Measurements from ENCODE around the gene ARHGAP26. TPM values are rescaled to one million over a fixed set of nuclear protein-coding genes. Genes with fewer than 3 reads are reported as not detected.

ARHGAP26 gene
- total RNA-seq, 1 donor from 2014 or later, result 7.4 TPM

DNA sequence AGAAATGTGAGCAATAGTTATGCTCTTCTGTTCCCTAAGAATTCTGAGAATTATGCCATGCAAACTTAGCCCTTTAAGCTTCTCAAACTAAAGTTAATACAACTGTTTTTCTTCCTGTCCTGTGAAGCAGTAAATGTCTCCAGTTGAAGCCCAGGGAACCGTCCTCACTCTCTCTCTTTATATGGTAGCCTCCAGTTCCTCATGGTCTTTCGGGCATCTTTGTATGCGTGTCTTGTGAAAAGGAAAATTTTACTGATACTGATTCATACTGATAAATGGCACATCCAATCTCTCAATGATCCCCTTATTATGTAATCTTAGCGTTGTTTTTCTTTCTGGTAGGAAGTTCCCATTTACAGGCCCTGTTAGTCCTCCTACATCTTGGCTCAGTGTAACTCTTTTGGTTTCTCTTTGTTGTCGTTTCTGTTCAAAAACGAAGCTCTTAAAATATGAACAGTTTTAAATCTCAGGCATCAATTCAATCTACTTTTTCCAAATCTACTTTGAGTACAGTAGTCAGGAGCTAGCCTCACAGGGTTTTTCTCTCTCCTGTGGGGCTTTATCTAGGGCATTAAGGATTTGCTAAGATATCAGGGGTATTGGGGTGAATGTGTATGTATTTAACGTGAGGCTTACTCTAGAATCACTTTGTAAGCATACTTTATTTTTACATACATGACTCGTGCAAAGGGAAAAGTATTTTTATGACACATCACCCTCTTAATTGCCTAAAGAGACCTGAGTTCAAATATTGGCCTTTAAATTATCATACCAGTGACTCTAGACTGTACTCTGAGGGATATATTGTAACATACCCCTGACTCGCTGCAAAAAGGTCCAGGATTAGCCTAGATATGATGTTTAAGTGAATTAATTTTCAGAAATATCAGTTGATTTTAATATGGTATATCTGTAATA lies 375.3 kb downstream of the ARHGAP26 start:
- ATAC-seq (no peak), DNase-seq (ENCODE audit: low spot score) (no peak)

DNA sequence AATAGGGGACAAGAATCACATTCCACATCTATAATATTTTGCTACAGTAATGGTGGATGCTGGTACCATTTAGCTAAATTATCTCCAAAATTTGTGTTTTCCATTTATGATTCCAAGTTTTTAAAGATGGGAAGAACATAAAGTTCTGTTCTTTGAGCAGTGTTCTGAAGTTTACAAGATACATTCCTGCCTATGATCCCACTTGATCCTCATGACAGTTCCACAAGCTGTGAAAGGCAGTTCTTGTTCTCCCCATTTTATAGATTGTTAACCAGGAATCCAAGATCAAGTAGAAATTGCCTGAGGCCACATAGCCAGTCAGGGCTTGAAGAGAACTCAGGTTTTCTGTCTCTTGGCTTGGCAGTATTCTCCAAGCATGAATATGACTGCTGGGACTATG lies 376.0 kb downstream of the ARHGAP26 start:
- ATAC-seq (no peak), DNase-seq (ENCODE audit: low spot score) (no peak)

DNA sequence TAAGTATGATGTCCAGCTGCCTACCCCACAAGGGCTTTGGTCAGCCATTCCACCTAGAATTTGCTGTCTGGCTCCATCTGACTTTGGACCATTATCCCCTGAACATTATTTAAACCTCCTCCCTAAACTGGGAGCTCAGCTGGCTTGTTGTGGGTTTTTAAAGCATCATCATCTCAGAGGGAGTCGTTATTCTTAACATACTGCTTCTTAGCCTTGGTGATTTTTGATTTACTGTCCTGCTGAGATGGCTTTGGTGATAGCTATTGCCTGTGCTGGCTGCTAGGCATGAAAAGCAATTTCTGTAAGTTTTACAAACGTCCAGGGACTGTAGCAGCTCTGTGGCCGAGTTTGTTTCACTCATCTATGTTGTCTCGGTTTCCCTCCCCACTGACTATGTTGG lies 377.2 kb downstream of the ARHGAP26 start:
- no peak for ATAC-seq

DNA sequence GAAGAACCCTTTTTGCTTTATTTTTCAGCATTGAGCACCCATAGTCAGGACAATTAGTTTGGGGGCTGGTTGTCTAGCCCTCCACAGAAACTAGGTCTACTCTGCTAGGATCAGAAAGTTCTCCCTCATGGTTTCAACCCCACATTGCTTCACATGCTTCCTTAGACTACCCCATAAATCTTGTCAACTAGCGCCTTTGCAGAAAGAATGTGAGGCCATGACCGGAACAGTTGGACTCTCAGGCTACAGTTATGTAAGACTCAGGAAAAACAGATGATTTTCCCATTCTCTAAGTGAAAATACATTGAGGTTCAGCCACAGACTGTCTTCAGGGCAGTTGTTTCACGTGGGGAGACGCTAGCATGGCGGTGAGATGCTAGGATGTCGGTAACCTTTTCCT lies 377.7 kb downstream of the ARHGAP26 start:
- ATAC-seq, result no peak
- no peak for DNase-seq (ENCODE audit: low spot score)

More for the DNA sequence above, 377.2 kb downstream of the ARHGAP26 start:
- DNase-seq (ENCODE audit: low spot score), result no peak

DNA sequence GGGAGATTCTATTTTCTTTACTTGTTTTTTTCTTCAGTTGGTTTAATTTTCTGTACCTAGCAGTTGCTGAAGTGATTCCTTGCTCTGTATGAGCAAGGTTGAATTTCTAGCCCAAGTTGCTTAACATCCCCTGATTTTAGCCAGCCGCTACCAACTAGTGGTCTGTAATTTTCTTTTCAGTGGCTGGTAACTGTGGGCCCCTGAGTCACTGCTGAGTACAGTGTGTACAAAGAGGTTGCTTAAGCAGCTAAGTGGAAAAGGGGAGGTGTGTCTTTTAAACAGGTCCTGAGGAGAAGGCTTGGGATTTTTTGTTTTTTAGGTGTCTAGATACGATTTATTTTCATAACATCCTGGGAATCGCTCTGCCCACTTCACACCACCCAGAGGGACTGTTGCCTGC lies 378.6 kb downstream of the ARHGAP26 start:
- no peak for DNase-seq (ENCODE audit: low spot score)
- no peak for ATAC-seq

DNA sequence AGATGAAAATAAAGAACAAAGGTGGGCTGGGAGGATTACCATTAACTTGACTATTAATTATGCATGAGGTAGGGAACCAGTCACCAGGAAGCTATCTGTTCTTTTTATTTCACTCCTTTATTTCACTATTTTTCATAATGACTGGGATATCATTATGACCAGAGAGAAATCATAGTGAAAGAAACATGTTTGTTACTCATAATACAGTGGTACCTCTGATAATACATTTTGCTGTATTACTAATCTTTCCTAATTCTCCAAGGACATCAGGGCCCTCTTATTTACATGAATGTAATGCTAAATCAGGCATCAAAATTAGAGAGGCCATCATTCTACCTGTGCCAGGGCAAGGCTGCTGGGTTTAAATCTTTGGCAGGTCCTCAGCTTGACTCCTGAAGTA lies 379.6 kb downstream of the ARHGAP26 start:
- no peak for ATAC-seq

DNA sequence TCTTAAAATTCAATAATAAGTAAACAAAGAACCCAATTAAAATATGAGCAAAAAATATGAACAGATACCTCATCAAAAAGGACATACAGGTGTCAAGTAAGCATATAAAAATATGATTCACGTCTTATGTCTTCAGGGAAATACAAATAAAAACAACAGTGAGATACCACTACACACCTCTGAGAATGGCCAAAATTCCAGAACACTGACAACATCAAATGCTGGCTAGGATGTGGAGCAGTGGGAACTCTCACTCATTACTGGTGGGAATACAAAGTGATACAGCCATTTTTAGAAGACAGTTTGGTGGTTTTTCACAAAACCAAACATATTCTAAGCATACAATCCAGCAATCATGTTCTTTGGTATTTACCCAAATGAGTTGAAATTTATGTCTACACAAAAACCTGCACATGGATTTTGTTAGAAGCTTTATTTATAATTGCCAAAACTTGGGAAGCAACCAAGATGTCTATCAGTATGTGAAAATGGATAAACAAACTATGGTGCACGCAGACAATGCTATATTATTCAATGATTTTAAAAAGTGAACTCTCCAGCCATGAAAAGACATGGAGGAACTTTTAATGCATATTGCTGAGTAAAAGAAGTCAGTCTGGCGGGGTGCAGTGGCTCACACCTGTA lies 381.0 kb downstream of the ARHGAP26 start:
- ATAC-seq (no peak), DNase-seq (ENCODE audit: low spot score) (no peak)

More for the DNA sequence above, 379.6 kb downstream of the ARHGAP26 start:
- DNase-seq (ENCODE audit: low spot score), result no peak

DNA sequence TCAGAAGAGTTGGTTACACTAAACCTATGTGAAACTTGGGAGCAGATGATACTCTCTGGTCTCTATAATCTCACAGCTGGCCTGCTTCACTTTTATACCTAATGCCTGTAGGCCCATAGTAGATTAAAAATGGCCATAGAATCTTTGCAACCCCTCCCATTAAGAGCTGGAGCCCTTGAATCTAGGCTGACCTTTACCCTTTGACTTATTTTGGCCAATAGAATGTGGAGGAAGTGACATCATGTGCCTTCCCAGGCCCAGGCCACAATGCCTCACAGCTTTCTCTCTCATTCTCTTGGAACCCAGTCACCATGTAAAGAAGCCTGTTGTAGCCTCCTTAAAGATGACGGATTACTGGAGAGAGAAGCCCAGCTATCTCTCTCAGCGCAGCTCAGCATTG lies 382.3 kb downstream of the ARHGAP26 start:
- ATAC-seq, result no peak

DNA sequence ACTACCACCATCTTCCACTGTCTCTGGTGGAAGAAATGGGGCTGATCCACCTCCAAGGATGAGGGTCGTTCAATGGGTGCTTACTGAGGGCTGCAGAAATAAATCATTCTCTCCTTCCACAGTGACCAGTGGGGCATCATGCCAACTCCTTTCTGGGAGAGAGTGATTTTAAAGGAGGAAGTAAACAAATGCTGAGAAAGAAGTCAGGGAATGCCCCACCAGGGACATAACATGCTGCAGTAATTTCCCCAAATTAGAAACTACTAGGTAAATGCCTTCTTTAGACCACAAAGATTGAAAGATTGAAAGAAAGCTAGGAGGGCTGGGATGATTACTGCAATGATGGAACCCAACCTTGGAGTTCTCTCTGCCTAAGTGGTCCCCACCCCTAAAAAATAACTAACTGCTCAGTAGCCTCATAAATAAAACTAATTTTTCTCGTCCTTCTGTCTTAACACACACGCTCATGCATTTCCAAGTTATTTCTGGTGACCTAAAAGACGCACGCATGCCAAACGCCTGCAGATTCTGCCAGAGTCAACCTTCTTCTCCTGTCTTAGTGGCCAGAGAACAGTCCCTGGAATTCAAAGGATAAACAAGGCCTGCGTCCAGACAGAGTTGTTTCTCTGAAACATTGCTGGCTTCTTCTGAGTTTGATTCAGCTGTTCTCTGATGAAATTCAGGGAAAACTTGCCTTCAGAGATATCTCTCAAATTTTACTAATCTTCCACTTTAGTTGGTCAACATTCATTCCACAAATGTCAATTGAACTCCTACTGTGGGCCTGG lies 383.3 kb downstream of the ARHGAP26 start:
- ATAC-seq (no peak), DNase-seq (ENCODE audit: low spot score) (no peak)

More for the DNA sequence above, 382.3 kb downstream of the ARHGAP26 start:
- no peak for DNase-seq (ENCODE audit: low spot score)

DNA sequence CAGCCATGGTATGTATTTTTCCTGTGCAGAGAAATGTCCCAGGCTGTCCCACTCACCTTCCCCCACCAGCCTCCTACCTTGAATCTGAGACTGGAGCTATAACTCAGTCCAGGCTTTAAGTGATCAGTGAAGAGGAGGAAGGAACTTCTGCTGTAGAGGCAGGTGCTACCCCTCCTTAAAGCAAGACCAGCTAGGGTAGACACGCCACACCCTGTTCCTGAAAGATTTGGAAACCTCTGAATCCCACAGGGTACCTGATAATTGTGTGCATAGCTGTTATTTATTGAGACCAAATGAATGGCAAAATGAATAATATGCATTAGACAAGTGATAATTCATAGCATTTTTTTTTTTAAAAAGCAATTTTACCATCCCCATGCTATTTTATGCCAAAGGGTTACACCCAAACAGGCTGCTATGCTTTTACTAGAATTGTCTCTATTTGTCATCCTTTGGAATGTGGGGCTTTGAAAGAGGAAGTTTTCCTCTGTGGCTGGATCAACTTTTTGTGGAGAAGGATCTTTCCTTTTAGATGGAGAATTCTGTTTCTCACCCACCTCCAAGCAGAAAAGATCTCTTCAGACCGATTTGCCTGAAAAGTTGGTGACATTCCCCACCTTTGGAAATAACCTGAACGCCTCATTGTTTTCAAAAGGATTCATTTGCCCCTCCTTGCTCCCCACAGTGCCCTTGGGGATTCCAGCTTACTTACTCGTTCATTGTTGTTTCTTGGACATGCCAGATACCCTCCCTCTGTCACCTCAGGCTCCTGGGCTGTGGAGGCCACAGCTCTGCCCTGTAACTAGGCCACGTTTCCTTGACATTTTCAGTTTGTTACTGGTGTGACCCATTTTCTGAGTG lies 384.6 kb downstream of the ARHGAP26 start:
- no peak for DNase-seq (ENCODE audit: low spot score)
- no peak for ATAC-seq

DNA sequence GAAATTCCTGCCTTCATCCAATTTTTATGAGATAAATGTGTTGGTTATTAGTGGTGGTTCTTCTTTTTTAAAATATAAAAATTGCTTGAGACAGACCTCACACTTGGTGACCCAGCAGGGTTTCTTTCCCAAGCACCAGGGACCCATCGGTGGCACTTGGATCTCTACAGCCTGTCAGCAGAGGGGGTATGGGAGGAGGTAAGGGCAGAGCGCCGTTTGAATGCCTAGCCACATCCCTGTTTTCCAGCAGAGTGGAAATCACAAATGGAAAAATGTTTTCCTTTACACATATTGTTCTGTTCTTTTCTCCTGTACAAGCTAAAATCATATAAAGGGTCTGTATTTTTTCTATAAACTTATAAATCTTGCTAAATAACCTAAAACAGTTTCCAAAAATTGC lies 385.3 kb downstream of the ARHGAP26 start:
- ATAC-seq (no peak), DNase-seq (ENCODE audit: low spot score) (no peak)

DNA sequence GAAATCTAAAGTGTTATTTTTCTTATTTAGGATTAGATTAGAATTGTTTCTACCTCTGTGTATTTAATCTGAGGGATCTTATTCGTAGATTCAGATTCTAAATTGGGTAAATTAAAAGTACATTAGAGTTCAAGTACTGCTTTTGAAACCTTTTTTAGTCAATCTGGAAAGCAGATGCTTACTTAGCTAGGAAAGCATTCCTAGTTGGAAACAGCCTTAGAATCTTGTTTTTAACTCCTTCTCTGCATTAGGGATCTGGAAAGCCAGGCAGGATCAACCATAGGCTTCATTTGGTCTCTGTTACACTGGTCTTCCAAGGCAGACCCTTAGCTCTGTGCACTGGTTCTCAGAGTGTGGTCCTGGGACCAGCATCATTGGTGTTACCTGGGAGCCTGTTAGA lies 385.9 kb downstream of the ARHGAP26 start:
- no peak for DNase-seq (ENCODE audit: low spot score)
- no peak for ATAC-seq

DNA sequence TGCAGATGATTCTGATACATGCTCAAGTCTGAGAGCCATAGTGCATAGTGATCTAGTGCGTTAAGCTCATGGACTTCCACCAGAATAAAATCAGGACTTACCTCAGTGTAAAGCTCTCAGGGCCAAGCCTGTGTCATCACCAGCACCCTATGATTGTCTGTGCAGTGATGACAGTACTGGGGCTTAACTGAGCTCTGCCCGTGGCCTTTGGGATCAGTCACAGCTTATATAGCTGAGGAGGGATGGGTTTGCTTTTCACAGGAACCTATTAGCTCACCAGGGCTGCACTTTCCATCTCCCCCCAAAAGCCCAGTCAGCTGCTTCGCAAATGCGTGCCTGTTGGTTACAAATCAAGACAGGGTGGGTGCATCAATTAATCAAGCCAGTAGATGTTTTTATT lies 386.4 kb downstream of the ARHGAP26 start:
- no peak for DNase-seq (ENCODE audit: low spot score)
- ATAC-seq, result no peak

DNA sequence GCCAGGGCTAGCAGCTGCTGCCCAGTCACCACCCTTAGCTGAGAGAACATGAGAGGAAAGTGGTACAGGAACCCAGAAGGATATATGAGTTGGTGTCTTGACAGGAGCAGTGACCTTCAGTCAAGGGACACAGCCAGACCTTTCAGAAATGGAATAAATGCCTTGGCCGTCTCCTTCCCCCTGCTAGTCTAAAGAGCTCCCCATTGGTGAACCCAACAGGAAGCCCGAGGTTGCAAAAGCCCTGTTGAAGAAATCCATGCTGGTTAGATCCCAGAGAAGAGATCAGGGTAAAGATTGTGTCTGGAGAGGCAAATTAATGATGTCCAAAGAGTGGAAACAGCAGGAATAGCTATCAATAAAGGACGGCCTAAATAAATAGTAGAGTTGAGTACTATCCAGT lies 388.9 kb downstream of the ARHGAP26 start:
- no peak for DNase-seq (ENCODE audit: low spot score)
- no peak for ATAC-seq

DNA sequence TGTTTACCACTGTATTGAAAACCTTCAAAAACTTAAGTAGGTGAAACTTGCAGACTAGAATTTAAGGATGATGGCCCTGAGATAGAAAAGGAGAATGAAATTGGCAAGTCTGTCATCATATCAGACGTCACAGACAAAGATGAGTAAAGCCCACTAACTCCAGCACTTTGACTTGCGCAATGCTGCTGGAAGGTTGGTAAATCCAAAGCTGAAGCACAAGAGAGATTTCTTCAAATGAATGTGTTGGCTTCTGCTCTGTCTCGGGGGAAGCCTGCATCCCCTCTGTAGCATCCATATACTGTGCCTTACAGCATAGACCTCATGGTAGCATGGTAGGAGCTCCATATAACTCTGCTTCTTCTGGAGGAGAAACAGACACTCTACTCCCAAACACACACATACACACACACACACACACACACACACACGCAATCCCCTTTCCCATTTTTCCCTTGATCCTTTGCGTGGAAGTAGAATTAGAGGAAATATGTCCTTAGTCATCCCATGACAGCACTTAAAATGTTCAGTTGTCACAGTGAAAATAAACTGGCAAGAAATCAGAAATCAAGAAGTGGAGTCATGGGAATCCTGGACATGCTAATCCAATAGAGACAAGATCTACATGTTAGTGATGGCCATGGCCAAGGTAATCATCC lies 391.8 kb downstream of the ARHGAP26 start:
- DNase-seq (ENCODE audit: low spot score) (no peak), ATAC-seq (no peak)

DNA sequence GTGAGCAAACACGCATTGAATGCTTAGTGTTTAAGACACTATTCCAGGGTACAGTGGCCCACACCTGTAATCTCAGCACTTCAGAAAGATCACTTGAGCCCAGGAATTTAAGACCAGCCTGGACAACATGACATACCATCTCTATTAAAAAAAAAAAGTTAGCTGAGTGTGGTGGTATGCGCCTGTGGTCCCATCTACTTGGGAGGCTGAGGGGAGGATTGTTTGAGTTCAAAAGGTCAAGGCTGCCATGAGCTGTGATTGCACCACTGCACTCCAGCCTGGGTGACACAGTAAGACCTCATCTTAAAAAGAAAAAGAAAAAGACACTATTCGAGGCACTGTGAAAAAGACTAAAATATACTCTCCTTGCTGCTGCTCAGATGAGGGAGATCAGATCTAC lies 392.6 kb downstream of the ARHGAP26 start:
- ATAC-seq (no peak), DNase-seq (ENCODE audit: low spot score) (no peak)

DNA sequence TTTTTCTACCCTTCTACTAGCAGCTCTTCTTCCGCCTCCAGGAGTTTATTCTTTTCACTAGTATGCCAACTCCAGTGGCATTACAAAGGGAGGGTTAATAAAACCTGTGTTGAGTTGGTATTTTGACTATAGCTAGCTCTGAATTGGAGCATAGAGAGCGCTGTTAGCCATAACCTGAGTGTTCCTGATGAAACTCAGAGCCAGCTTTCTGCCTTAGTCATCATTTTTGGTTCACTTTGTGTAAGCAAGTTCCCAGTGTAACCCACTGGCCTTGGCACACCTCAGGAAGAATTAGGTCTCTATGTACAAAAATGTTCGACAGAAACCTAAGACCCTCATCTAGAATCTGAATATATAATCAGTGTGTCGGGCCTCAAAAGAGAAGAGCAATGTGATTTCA lies 394.4 kb downstream of the ARHGAP26 start:
- ATAC-seq, result peak; percentile 76

DNA sequence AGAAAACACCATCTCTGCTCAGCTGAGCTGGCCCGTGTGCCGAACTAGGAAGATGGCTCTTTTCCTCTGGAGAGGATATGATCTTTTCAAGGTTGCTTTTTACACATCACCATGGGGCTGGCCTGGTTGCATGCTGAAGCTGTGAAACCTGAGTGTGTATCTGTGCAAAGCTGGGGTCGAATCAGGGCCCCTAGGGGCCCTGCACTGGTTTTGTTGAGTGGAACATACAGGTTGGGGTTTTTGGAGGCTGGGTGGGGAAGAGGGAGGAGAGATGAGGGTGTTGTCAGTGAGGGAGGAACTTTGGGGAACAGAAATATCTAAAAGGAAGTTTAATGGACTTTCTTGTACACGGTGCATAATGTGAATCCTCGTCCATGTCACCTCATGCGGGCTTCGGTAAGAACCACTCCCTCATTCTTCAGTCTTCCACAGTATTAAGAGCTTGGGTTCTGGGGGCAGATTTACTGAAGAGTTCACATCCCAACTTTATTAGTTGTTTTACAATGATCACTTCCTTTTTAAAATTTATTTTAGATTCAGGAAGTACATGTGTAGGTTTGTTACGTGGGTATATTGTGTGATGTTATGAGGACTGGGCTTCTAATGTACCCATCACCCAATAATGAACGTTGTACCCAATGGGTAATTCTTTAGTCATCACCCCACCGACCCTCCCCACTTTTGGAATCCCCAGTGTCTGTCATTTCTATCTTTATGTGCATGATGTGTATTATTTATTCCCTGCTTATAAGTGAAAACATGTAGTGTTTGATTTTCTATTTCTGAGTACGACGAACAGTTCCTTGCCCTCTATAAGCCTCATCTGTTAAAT lies 395.1 kb downstream of the ARHGAP26 start:
- ATAC-seq, result no peak
- DNase-seq (ENCODE audit: low spot score), result no peak

More for the DNA sequence above, 394.4 kb downstream of the ARHGAP26 start:
- DNase-seq (ENCODE audit: low spot score), result no peak

DNA sequence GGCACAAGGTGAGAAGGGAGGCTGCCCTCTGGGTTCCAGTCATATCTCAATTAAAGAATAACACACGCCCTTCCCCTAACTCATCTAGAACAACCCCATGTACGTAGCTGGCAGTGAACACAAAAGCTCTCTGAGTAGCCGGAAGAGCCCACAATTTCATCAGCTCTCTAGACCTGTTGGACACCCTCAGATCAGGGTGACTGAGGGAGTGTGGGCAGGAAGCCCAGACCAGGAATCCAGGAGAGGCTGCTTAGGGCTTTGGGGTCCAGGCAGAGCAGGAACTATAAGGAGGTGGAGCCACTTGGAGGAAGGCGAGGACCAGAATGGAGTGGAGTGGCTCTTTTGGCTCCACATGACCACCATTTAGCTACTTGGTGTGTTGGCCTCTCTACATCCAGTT lies 395.9 kb downstream of the ARHGAP26 start:
- ATAC-seq (no peak), DNase-seq (ENCODE audit: low spot score) (no peak)
